Mucosa of gallbladder (tissue), 1 donor: ENCODE data around the gene CTH. TPM values are rescaled to one million over a fixed set of nuclear protein-coding genes. Genes with fewer than 3 reads are reported as not detected.
"Not testable (repeated sequence)": the region's sequence is repeated elsewhere in the genome, so short reads cannot be mapped to it uniquely, and the experiment has no call there.

Experiments
- DNase-seq: peaks from one replicate; pipeline ENCODE4 v3.0.0-alpha.2; 2020; ENCODE audit warnings: low spot score
- total RNA-seq: library from RNA; stranded (reverse); gene quantifications from one replicate; pipeline ENCODE4 v1.2.1, GENCODE V29; 2021
- donor health status: DM: no; HTN: no; CAD: no.

CTH gene
- total RNA-seq = 7.2 TPM

GRCh38 chr1:70410604-70411359 is at the start of gene CTH:
Gene CTH, plus strand, starts transcription at chr1:70411268. Its CDS starts 148 bp downstream, at chr1:70411416.
- peak; percentile 97 for DNase-seq

GRCh38 chr1:70361727-70362398 is 49.2 kb upstream of the CTH start:
- no peak for DNase-seq

GRCh38 chr1:70364439-70364838 is 46.6 kb upstream of the CTH start:
- no peak for DNase-seq

GRCh38 chr1:70366425-70366952 is 44.6 kb upstream of the CTH start:
- DNase-seq = not testable (repeated sequence)

- not testable (repeated sequence) for DNase-seq
These were observed 44.1 kb upstream of the CTH start for GRCh38 chr1:70366997-70367396.

- not testable (repeated sequence) for DNase-seq
These were observed 43.7 kb upstream of the CTH start for GRCh38 chr1:70367397-70367796.

GRCh38 chr1:70371586-70371985 is 39.5 kb upstream of the CTH start:
- not testable (repeated sequence) for DNase-seq

GRCh38 chr1:70372426-70372825 is 38.6 kb upstream of the CTH start:
- no peak for DNase-seq

- not testable (repeated sequence) for DNase-seq
These were observed 37.5 kb upstream of the CTH start for GRCh38 chr1:70373580-70373979.

GRCh38 chr1:70376196-70376595 is 34.9 kb upstream of the CTH start:
- DNase-seq = no peak

- no peak for DNase-seq
These were observed 28.4 kb upstream of the CTH start for GRCh38 chr1:70382682-70383081.

- no peak for DNase-seq
These were observed 27.6 kb upstream of the CTH start for GRCh38 chr1:70383483-70383882.

- DNase-seq = no peak
These were observed 26.5 kb upstream of the CTH start for GRCh38 chr1:70384542-70384941.

GRCh38 chr1:70385477-70385876 is 25.6 kb upstream of the CTH start:
- DNase-seq = no peak

GRCh38 chr1:70386121-70386520 is 24.9 kb upstream of the CTH start:
- no peak for DNase-seq

GRCh38 chr1:70387507-70387906 is 23.6 kb upstream of the CTH start:
- DNase-seq = no peak

GRCh38 chr1:70392626-70393025 is 18.4 kb upstream of the CTH start:
- no peak for DNase-seq

GRCh38 chr1:70396607-70397006 is 14.5 kb upstream of the CTH start:
- no peak for DNase-seq

- no peak for DNase-seq
These were observed 14.1 kb upstream of the CTH start for GRCh38 chr1:70397013-70397412.

GRCh38 chr1:70400335-70400734 is 10.7 kb upstream of the CTH start:
- DNase-seq = no peak

GRCh38 chr1:70401974-70402373 is 9.1 kb upstream of the CTH start:
- no peak for DNase-seq

GRCh38 chr1:70403759-70404158 is 7.3 kb upstream of the CTH start:
- DNase-seq = no peak

GRCh38 chr1:70405780-70406416 is 5.2 kb upstream of the CTH start:
- DNase-seq = no peak
